Fibroblast of the aortic adventitia (primary cell): Measurements from ENCODE around the gene VPS50. TPM values are rescaled to one million over a fixed set of nuclear protein-coding genes. Genes with fewer than 3 reads are reported as not detected.

Experiments used
- DNase-seq: peaks from one replicate; pipeline ENCODE4 v3.0.0-alpha.2; 2010; ENCODE audit warnings: low read depth
- H3K4me3 ChIP-seq: 2 replicates; pipeline ENCODE4 v1.5.1; 2011; ENCODE audit warnings: low read depth, mild to moderate bottlenecking, control low read depth, low read length, moderate library complexity
- CTCF ChIP-seq: IDR thresholded peaks from 2 replicates; pipeline ENCODE4 v1.5.1; 2011; ENCODE audit warnings: mild to moderate bottlenecking, low read length, control low read depth, inconsistent platforms; ENCODE audit not compliant: insufficient read depth
- total RNA-seq: library from RNA; depleted of rRNA; stranded (reverse); fragments of >200 nt; gene quantifications from 2 replicates; pipeline ENCODE4 v1.2.3, GENCODE V29; 2012; ENCODE audit warnings: low replicate concordance

Gene VPS50
- total RNA-seq, 1 donor: 32.3 TPM

- H3K4me3 ChIP-seq: no peak overlapping the region
- TF ChIP-seq CTCF: no peak
- DNase-seq: no peak
These were observed 158.5 kb downstream of the VPS50 start for GRCh38 chr7:93390660-93391059.

- no peak for DNase-seq
- TF ChIP-seq CTCF: no peak
These were observed 160.8 kb downstream of the VPS50 start for GRCh38 chr7:93392984-93393383.

GRCh38 chr7:93399642-93400041, 167.5 kb downstream of the VPS50 start:
- no peak for DNase-seq
- H3K4me3 ChIP-seq: no peak overlapping the region

More at GRCh38 chr7:93392984-93393383, 160.8 kb downstream of the VPS50 start:
- no peak overlapping the region for H3K4me3 ChIP-seq

GRCh38 chr7:93402944-93403343, 170.8 kb downstream of the VPS50 start:
- no peak overlapping the region for H3K4me3 ChIP-seq
- DNase-seq: peak; percentile 9
- no peak for TF ChIP-seq CTCF

More at GRCh38 chr7:93399642-93400041, 167.5 kb downstream of the VPS50 start:
- TF ChIP-seq CTCF: no peak

GRCh38 chr7:93407239-93407638, 175.1 kb downstream of the VPS50 start:
- no peak for TF ChIP-seq CTCF
- H3K4me3 ChIP-seq: no peak overlapping the region
- no peak for DNase-seq

- no peak for DNase-seq
- no peak for TF ChIP-seq CTCF
- H3K4me3 ChIP-seq: no peak overlapping the region
These were observed 177.2 kb downstream of the VPS50 start for GRCh38 chr7:93409324-93409723.

Other genes starting within 250 kb of the VPS50 start
- 18.3 and 57.5 TPM in 2 replicates for gene SAMD9, start 114.4 kb upstream of the VPS50 start, total RNA-seq
- gene SAMD9L, start 84.0 kb upstream of the VPS50 start, total RNA-seq: 22.6 and 39.4 TPM in 2 replicates
- not detected in 2 replicates for gene HEPACAM2, start 5.9 kb upstream of the VPS50 start, total RNA-seq